Measurements from ENCODE around the gene PALD1. TPM values are rescaled to one million over a fixed set of nuclear protein-coding genes. Genes with fewer than 3 reads are reported as not detected.

Gene PALD1
- total and polyA plus RNA-seq, 2 experiments from 2014 or later: 5.7 to 19.1 TPM

DNA sequence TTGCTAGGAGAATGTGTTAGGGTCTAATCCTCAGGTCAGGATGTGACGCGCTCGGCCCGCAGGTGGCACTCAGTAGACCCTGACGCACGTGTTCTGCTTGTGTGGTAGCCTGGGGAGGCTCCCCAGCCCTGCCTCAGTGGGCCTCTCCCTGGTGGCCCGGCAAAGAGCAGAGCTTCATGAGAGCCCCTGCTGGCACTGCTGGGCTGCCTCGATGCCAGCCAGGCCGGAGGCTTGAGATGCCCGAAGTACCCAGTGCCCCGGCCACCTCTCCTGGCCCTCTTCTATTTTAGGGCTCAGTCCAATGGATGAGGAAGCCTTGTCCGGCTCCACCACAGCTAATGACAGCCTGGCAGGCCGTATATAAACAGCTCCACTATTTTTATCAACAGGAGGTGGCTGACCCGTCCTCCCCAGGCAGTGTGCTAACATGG is 82.0 kb downstream of the PALD1 start:
- TF ChIP-seq, protein P1, sequence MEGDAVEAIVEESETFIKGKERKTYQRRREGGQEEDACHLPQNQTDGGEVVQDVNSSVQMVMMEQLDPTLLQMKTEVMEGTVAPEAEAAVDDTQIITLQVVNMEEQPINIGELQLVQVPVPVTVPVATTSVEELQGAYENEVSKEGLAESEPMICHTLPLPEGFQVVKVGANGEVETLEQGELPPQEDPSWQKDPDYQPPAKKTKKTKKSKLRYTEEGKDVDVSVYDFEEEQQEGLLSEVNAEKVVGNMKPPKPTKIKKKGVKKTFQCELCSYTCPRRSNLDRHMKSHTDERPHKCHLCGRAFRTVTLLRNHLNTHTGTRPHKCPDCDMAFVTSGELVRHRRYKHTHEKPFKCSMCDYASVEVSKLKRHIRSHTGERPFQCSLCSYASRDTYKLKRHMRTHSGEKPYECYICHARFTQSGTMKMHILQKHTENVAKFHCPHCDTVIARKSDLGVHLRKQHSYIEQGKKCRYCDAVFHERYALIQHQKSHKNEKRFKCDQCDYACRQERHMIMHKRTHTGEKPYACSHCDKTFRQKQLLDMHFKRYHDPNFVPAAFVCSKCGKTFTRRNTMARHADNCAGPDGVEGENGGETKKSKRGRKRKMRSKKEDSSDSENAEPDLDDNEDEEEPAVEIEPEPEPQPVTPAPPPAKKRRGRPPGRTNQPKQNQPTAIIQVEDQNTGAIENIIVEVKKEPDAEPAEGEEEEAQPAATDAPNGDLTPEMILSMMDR (IDR thresholded peaks at IDR 0.05; ENCODE audit: low read depth, low read length): no peak

DNA sequence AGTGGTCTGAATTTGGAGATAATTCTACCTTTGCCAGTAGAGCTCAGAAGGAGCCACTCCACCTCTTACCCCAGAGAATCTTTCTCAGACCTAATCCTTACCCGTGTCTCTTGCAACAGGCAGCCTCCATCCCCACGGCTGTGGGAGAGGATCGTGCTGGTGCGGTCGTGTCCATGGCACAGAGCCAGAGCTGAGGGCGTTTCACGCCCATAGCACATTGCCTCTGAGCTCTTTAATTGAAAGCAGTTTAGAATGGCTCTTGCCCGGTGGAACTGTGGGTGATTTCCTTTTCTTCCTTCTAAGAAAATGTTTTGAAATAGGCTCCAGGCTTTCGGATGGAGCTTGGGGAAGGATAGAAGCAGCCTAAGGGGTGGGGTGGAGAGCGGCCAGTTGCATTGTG is 82.5 kb downstream of the PALD1 start:
- peak in 1 of 2 donors; percentile 57 for DNase-seq (ENCODE audit: low read depth in 1 of 2, low spot score in 1 of 2)
- Histone ChIP-seq H3K27me3 (no peaks in the 10 kb centered on the region), H3K36me3 (no peaks in the 10 kb centered on the region), H3K27ac (peak overlapping the region; percentile 87), H3K9me3 (ENCODE audit: low read depth) (no peaks in the 10 kb centered on the region), H3K4me3 (no peak overlapping the region), H3K4me1 (ENCODE audit: low read depth) (peaks cover 31% of the 10 kb centered on the region)
- TF ChIP-seq, protein P1 (IDR thresholded peaks at IDR 0.05; ENCODE audit: low read depth, low read length): no peak

More for the DNA sequence above, 82.0 kb downstream of the PALD1 start:
- no peak for DNase-seq (ENCODE audit: low read depth in 1 of 2, low spot score in 1 of 2)
- no peaks in the 10 kb centered on the region for H3K36me3 ChIP-seq
- H3K9me3 ChIP-seq (ENCODE audit: low read depth): no peaks in the 10 kb centered on the region
- H3K4me3 ChIP-seq: no peak overlapping the region
- H3K27me3 ChIP-seq: no peaks in the 10 kb centered on the region
- peaks cover 31% of the 10 kb centered on the region for H3K4me1 ChIP-seq (ENCODE audit: low read depth)
- peak overlapping the region; percentile 87 for H3K27ac ChIP-seq

DNA sequence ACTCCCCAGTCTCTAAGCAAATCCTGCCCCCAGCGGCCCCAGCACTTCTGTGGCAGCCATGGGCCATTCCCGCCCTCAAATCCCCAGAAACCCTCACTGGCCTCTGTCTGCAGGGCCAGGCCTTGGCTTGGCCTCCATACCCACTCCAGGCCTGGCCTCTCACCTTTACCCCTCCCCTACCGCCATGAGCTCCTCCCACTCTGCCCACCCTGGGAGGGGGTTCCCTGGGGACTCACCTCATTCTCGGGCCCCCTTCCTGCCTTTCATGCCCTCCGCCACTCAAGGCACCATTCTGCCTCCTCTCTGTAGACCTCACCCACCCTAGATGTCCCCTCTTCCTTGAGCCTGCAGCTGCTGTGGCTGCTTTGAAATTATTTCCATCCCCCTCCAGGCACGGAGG is 83.0 kb downstream of the PALD1 start:
- no peak overlapping the region for H3K4me3 ChIP-seq
- peaks cover 31% of the 10 kb centered on the region for H3K4me1 ChIP-seq (ENCODE audit: low read depth)
- no peaks in the 10 kb centered on the region for H3K9me3 ChIP-seq (ENCODE audit: low read depth)
- DNase-seq (ENCODE audit: low read depth in 1 of 2, low spot score in 1 of 2): no peak
- no peaks in the 10 kb centered on the region for H3K36me3 ChIP-seq
- peak overlapping the region; percentile 87 for H3K27ac ChIP-seq
- TF ChIP-seq, protein P1 (IDR thresholded peaks at IDR 0.05; ENCODE audit: low read depth, low read length): no peak
- H3K27me3 ChIP-seq: no peaks in the 10 kb centered on the region

DNA sequence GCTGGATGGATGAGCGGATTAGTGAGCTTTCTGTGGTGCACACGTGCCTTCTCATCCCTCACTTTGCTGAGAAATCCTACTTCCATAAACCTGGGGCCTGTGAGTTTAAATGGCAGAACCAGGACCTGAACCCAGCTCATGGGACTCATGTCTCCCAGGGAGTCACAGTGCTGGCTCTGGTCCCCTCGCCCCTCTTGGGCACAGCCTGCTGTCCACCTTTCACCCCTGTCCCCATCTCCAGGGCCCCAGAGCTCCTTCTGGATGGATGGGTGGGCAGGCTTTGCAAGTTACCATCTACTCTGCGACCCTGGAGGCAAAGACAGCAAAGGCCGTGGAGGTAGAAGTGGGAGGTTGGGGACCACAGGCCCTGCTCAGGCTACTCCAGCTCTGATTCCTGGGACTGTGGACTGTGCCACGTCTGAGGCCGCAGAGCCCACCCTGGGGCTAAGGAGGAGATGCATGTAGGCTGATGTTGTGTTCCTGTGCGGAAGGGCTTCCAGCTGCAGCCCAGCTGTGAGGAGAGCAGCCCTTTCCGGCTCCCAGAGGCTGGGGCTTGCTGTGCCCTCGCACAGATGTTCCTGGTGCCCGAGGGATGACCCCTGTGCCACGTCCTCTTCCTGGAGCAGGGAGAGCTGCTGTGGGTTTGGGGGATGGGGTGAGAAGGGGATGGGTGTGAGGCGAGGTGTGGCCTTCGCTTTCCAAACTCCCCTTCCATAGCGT is 83.6 kb downstream of the PALD1 start:
- no peak for DNase-seq (ENCODE audit: low read depth in 1 of 2, low spot score in 1 of 2)
- Histone ChIP-seq H3K4me1 (ENCODE audit: low read depth) (peaks cover 31% of the 10 kb centered on the region), H3K36me3 (no peaks in the 10 kb centered on the region), H3K27ac (no peak overlapping the region), H3K9me3 (ENCODE audit: low read depth) (no peaks in the 10 kb centered on the region), H3K27me3 (no peaks in the 10 kb centered on the region), H3K4me3 (no peak overlapping the region)
- TF ChIP-seq, protein P1 (IDR thresholded peaks at IDR 0.05; ENCODE audit: low read depth, low read length): no peak

DNA sequence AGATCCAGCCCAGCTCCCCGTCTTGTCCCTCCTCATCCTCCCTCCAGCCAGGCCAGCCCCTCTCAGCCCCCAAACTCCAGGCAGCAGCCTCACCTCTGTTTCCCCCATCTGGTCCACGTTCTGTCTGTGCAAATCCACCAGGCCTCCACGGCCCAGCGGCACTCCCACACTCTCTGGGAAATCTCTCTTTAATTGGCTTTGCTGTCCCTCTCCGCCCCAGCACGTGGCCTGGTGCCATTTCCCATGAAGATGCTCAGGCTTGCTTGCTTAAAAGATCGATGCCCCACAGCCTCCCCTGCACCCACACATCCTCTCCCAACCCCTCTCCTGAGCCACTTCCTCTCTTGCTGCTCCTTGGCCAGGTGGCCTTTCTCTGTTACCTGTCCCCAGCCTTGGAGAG is 84.7 kb downstream of the PALD1 start:
- TF ChIP-seq, protein P1 (IDR thresholded peaks at IDR 0.05; ENCODE audit: low read depth, low read length): no peak
- no peaks in the 10 kb centered on the region for H3K9me3 ChIP-seq (ENCODE audit: low read depth)
- H3K4me1 ChIP-seq (ENCODE audit: low read depth): peaks cover 27% of the 10 kb centered on the region
- H3K36me3 ChIP-seq: no peaks in the 10 kb centered on the region
- no peaks in the 10 kb centered on the region for H3K27me3 ChIP-seq
- no peak for DNase-seq (ENCODE audit: low read depth in 1 of 2, low spot score in 1 of 2)
- H3K4me3 ChIP-seq: no peak overlapping the region
- H3K27ac ChIP-seq: no peak overlapping the region
